Skin epidermis (tissue), 12 donors: ENCODE data around the gene DNASE2B.

Experiments used
- H3K27ac ChIP-seq, 21 experiments: fragments of 200-600 bp; sonication (generic) in 11 of 21; one replicate each; pipeline ENCODE4 v1.5.0; 2020; ENCODE audit warnings: mild to moderate bottlenecking in 3 of 21, inconsistent platforms in 2 of 21, moderate library complexity in 2 of 21
- H3K4me3 ChIP-seq, 7 experiments: fragments of 200-600 bp; sonication (generic) in 2 of 7; one replicate each; pipeline ENCODE4 v1.5.0; 2020; ENCODE audit warnings: inconsistent platforms in 2 of 7, mild to moderate bottlenecking in 2 of 7, moderate library complexity in 1 of 7

Gene DNASE2B

DNA sequence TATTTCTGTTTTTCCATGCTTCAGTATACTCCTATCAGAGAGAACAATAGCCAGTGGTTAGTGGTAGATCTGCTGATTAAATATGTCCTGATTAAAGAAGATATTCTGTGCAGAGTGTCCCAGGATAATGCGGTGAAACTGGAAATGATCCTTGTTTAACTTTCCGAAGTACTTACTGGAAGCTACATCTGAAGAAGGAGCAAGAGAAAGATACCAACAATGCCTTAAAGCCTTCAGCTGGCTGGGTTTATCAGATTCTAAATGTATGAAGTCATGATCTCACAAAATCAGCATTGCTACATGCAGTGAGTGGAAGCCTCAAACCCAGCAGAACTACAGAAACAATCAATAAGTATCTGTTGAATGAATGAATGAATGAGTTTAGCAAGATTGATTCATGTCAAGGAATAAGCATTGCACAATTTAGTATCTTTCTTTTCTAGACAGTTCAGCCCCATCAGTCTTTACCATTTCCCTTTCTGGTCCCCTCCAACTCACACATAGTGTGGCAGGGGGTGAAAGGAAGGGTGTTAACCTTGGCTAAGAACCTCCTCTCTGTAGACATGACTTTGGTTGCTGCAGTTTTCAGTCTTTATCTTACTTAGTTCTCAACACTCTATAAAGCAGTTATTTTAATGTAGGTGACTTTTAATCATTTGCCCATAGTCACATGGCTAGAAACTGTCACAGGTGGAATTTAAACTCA lies 24.7 kb upstream of the DNASE2B start:
- H3K27ac ChIP-seq = no peak overlapping the region
- H3K4me3 ChIP-seq = no peak overlapping the region

DNA sequence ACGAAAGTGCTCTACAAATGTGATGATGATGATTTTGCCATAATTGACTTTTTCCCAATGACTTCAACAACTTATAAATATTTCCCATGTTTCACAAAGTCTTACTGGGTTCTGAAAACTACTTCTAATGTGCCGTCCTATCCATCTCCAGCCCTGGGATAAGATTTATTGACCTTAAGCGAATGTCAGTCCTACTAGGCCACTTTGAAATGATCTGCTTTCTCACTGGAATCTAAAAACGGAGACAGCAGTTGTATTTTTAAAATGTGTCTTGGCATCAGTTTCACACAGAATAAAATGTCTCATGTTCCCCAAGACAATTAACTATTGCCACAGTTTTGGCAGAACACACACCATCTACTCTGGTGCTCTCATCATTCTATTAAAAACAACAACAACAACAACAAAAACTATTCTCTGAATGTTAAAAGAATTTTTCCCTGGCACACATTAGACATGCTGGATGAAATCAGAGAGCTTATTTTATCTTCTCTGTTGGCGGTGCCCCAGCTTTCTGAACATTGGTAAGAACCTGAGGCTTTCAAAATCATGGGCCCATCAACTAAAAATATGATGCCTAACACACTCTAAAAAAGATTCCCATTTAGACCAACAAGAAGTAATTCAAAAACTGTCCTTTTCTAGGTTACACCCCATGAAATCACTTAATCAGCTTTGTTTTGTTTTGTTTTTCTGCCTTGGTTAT lies 23.1 kb upstream of the DNASE2B start:
- peak overlapping the region in 4 of 21 experiments; percentile 0 to 61 (median 47) for H3K27ac ChIP-seq
- no peak overlapping the region for H3K4me3 ChIP-seq

DNA sequence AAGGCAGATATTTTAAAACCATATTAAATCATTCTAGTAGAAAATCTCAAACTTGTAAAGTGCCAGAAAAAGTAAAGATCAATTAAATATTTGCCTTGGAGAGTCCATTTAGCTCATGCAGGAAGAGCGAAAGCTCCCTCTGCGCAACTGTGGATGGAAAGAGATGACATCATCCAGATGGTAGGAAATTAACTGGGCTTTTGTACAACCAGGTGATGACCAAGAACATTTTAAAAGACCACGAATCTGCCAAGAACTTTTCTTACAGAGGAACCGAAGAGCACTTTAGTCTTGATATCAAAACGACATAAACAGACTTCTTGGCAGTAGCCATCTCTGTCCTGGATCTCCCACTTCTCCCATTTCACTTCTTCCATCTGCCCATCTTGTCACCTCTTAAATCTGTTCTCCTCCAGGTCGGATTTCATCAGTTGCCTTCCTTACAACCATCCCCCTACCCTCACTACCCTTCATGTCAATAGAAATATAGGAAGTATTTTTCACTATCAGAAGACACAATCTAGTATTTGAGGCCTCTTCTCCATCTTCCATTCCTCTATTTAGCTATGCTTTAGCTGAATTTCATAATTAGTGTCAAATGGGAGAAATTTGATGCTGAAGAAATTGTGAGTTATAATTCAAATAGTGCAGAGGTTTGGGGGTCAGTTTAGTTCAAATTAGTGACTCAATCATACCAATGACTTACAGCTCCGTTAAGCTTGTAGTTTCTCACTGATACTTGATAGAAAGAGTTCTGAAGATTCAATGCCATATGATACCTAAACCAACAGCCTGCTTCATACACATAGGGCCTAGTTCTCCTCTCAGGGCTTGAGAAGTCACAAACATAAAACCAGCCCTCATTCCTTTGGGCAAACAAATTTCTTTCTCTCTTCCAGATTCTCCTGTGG lies 22.0 kb upstream of the DNASE2B start:
- Histone ChIP-seq H3K4me3 (no peak overlapping the region), H3K27ac (peak overlapping the region in 7 of 21 experiments; percentile 5 to 54 (median 37))

DNA sequence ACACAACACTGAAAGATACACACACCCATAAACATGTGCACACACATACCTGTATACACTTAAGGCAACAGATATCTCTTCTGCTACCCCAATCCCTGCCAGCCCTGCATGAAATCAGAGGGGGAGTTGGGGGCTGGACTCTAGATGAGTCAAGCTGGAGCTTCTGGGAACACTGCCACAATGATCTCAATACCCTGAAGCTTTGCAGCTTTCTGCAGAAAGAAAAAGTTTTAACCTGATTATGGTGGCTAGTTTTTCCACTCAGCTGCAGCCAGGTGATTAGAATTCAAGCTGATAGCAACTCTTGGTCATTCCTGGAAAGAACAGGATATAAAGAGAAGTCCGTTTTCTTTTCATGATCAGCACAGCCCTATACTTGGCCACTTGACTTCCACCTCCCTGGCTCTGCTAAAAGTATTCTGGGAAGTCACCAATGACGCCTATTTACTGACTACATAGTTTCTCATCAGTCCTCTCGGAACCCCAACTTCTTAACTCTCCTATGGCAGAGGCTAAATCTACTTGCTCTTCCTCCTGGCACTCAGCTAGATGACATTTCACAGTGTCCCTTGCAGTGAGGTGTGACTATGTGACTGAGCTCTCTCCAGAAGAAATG lies 20.7 kb upstream of the DNASE2B start:
- H3K4me3 ChIP-seq = no peak overlapping the region
- peak overlapping the region in 2 of 21 experiments; percentile 1 to 54 for H3K27ac ChIP-seq

DNA sequence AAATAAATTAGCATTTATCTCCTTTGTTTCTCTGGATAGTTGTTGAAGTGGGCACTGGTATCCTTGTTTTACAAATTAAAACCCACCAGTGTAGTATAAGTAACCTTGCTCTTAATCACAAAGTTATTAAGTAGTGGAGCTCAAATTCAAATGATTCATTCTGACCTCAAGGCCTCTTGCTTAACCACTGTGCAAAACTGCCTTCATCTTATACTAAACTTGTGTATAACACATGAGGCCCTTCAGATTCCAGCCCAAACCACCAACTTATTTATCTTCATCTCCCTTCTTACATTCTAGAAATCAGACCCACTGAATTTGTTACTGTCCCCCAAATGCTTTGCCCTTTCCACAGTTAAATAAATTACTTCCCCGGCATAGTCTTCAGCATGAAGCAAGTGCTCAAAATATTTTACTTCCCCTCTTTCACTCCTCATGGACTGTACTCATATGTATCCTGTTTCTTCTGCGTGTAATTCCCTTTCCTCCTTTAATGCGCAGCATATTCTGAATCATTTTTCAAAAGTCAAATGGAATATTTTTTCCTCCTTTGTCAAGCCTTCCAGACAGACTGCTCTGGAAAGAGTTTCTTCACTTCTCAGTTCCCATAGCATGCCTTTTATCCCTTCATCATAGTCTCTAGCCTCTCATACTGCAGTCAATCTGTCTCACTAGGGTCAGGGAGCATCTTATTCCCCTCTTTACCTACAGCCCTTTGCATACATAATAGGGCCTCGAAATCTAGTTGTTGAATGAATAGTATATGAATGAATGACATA lies 19.0 kb upstream of the DNASE2B start:
- Histone ChIP-seq H3K4me3 (no peak overlapping the region), H3K27ac (peak overlapping the region in 2 of 21 experiments; percentile 16 to 27)

DNA sequence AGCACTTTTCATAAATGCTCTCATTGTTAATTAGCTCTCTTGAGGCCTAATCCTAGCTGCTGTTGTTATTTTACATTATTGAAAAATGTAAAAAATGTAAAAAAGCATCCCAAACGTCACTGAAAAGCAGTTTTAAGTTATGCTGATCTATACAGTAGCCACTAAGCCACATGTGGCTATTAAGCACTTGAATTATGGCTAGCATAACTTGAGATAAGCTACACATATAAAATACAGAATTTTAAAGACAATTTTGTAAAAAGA lies 18.4 kb upstream of the DNASE2B start:
- H3K4me3 ChIP-seq = no peak overlapping the region
- peak overlapping the region in 1 of 21 experiments; percentile 16 for H3K27ac ChIP-seq

DNA sequence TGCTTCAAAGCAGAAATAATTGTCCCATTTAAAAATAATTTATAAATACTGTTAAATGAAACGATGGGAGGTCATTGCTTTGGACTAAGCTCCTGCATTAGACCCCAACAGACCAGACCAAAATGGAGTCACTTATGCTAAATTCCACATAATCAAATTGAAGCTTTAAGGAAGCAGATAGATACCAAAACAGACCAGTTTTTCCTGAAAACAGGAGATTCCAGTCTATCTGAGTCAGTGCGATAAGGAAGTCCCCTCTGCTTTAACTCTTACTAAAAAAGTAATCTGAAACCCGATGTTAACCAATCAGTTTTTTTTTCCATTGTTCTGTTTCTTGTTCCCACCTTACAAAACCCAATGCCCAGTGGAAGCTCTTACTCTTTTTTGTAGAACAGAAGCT lies 16.2 kb upstream of the DNASE2B start:
- no peak overlapping the region for H3K4me3 ChIP-seq

DNA sequence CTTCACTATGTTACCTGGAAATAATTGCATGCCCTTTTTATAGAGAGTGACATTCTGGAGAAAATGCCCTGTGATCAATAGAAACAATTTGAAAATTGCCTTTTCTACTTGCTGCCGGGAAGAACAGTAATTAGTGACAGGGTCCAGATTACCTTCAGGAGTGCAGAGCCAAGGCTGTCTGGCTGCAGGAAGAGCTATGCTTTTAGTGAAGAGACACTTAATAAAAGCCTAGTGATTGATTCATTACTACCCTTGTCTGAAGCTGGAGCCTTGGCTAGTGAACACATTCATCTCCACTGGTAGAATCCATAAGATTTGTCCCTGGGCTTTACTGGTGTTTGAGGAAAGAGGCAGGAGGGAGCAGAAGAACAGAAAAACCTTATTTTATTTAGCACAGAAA lies 12.9 kb upstream of the DNASE2B start:
- Histone ChIP-seq H3K4me3 (no peak overlapping the region), H3K27ac (no peak overlapping the region)

More for the DNA sequence above, 16.2 kb upstream of the DNASE2B start:
- no peak overlapping the region for H3K27ac ChIP-seq

DNA sequence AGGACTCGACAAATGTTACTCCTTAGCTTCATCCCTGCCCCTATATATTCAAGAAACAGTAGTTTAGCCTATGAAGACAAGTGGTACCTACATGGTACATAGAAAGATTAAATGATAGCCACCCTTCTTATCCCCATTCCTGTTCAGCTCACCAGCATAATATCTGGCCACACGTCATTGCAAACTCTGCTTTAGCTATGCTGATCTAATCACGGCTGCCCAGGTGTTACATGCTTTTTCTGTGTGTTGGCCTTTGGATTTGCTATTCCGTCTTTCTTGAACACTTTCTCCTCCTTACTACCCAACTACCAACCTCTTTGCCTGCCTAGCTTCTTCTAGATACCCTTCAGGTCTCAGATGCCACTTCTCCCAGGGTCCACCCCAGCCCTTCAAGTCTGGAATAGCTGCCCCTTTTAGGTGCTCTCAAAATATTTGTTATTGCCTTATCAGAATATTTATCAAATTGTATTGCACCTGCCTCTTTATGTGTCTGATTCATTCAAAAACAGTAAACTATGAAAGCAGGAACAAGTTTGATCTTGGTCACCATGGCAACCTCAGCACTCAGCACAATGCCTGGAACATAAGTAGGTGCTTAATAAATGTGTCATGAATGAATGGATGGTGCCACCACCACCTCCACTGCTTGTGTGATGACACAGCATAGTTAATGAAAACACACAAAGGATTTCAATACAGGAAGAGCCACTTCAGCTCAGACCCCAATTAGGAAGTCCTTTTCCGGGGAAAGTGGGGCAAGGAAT lies 11.4 kb upstream of the DNASE2B start:
- no peak overlapping the region for H3K4me3 ChIP-seq

DNA sequence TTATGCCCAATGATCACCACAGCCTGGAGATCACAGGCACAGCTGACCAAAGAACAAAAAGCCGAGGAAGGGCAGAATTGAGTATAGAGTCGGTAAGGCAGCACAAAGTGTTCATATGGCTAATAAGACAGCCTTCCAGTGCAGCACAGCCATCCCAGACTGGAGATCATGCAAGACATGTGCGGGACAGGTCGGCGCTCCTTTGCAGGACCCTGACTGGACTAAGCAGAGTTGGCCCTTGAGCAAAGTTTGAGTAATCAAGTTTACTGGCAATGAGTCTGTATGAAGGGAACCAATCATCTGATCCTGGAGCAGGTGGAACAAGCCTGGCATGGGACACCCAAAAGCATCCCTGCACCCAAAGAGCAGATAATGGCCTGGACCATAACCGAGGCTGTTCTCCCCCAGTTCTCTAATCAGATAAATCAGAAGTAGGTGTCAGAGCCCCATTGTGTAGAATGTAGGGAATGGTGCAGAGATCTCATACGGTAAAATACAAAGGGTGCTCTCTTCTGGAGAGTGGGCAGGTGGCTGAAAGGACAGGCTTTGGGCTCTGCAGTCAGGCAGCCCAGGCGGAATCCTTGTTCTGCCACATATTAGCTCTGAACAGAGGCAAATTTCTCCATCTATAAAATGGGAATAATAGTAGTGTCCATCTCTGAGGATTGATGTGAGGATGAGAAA lies 10.7 kb upstream of the DNASE2B start:
- Histone ChIP-seq H3K4me3 (no peak overlapping the region), H3K27ac (no peak overlapping the region)

More for the DNA sequence above, 11.4 kb upstream of the DNASE2B start:
- H3K27ac ChIP-seq = no peak overlapping the region

DNA sequence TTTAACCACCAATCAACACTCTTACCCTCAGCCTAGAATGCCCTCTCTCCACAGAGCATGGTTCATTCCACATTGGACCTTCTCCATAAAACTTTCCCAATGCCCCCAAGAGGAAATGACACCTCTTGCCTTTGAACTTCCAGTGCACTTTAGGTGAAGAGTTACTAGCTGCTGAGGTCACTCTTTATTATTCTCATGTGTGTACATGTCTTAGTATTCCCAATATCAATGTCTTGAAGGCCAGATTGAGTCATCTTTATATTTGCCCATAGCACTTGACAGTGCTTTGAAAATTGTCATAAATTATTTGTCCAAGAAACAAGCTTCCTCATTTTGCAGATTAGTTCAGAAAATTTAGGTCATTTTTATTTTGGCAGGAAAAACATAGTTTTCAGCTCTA lies 8.1 kb upstream of the DNASE2B start:
- H3K27ac ChIP-seq = no peak overlapping the region

DNA sequence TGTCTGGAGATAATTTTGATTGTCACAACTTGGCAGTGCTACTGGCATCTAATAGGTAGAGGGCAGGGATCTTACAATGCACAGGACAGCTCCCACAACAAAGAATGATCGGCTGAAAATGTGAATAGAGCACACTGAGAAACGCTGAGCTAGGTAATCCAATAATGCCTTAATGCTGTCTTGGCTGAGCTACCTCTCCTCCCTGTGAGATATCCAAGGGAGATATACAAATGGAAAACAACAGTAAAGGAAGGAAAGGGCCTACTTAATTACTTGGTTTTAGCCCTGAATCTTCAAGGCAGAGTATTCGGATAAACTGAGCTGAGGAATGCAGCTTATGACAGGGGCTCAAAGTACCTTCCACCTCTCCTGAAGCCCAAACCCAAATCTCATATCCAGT lies 2.9 kb downstream of the DNASE2B start:
- H3K4me3 ChIP-seq = no peak overlapping the region

More for the DNA sequence above, 8.1 kb upstream of the DNASE2B start:
- H3K4me3 ChIP-seq = no peak overlapping the region

DNA sequence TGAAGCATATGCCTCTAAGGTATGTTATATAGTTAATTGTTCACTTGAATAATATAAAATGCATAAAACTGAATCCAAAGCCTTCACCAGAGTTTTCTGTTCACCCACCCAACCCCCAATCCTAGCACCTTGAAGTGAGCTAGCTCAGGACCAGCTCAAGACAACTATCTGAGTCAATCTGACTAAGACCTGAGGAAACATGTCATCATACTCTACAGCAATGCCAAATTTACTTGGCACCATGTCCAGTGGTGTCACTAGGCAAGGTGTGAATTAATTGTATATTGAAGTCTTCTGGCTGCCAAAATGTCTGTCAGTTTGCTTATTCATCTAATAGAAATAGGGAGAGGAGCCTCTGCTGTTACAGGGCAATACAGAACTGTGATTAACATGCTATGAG lies 3.8 kb downstream of the DNASE2B start:
- no peak overlapping the region for H3K27ac ChIP-seq
- no peak overlapping the region for H3K4me3 ChIP-seq

More for the DNA sequence above, 2.9 kb downstream of the DNASE2B start:
- no peak overlapping the region for H3K27ac ChIP-seq

DNA sequence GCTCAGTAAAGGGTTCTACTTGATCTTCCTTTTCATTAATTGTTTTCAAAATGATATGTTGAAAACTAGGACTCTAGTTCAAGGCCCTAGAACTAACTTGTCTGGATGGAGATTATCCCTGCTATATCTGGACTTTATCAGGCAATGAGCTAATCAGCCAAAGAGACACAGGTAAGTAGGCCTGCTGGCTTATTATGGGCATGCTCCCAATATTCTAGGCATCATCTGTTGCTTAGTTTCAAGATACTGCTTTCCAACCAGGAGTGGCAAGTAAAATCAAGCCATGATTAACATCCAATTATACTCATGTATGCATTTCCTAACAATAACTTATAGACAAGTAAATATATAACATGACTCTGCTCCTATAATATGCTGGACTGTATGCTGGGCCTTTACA lies 4.2 kb downstream of the DNASE2B start:
- Histone ChIP-seq H3K4me3 (no peak overlapping the region), H3K27ac (no peak overlapping the region)

DNA sequence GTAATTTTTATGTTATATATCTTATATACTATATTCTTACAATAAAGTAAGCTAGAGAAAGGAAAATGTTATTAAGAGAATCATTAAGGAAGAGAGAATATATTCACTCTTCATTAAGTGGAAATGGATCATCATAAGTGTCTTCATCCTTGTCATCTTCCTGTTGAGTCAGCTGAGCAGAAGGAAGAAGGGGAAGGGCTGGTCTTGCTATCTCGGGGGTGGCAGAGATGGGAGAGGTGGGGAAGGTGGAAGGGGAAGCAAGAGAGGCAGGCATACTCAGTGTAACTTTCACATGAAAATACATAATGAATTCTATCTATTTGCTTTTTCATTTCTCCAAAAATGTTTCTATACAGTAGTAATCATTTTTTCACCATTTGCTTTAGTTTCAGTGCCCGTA lies 5.1 kb downstream of the DNASE2B start:
- Histone ChIP-seq H3K4me3 (no peak overlapping the region), H3K27ac (no peak overlapping the region)

DNA sequence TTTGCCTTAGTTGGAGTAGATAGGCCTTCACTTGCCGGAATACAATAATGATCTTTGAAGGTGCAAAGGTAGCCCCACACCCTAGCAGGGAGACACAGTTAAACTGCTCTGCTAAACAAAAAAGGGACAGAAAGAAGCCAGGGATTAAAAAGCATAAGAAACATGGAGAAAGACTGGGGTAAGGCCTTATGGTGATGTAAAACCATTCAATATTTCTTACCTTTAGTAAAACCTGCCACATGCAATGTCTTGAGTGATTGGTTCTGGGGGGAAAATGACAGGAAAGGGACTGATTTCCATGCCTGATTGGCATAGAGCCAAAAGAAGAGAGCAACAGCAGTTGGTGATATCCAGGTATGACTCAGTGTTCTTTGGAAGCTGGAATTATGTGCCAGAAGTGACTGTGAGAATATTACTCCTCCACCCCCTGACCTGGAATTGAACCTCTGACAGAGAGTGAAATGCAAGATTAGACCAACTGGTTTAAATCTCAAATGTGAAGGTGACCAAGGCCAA lies 8.1 kb downstream of the DNASE2B start:
- no peak overlapping the region for H3K4me3 ChIP-seq
- no peak overlapping the region for H3K27ac ChIP-seq

DNA sequence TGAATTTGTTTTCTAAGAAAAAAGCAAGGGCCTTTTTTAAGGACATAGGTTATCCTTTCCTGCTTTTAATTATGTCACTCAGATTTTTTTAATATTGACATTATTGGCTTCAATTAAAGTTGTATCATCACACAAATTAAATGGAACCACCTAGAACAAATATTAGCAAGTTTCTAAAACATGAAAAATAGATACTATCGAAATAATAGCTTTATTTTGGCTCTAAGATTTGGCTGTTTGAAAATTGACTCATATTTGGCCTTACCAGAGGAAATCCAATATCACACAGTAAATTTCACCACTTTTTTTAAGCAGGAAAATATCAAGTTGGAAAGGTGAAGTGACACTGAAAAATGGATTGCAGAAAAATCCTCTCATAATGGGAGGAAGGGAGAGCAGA lies 9.2 kb downstream of the DNASE2B start:
- H3K4me3 ChIP-seq = no peak overlapping the region
- H3K27ac ChIP-seq = no peak overlapping the region

DNA sequence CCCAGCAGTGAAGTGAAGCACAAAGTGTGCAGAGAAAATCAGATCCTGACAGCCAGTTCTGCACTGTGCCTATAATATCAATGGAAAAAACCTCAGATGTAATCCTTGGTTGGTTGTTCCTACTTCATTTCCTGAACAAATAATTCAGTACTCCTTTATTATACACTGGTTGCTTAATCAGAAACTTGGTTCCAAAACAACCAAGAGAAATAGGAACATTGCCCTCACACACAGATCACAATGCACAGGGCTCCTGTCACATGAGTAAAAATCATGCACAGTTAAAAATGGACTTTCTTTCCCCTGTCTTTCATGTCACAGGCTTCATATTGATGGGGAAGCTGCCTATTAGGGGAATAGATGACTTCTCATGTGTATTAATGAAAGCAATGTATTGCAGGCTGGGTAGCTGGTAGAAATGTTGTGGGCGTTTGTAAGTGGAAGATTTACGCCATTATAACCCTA lies 9.7 kb downstream of the DNASE2B start:
- H3K4me3 ChIP-seq = no peak overlapping the region
- H3K27ac ChIP-seq = no peak overlapping the region
